ENCODE results near the gene LIPT2. TPM values are rescaled to one million over a fixed set of nuclear protein-coding genes. Genes with fewer than 3 reads are reported as not detected.

Gene LIPT2
- total RNA-seq, 1 experiment from 2014 or later = 8.6 TPM

DNA sequence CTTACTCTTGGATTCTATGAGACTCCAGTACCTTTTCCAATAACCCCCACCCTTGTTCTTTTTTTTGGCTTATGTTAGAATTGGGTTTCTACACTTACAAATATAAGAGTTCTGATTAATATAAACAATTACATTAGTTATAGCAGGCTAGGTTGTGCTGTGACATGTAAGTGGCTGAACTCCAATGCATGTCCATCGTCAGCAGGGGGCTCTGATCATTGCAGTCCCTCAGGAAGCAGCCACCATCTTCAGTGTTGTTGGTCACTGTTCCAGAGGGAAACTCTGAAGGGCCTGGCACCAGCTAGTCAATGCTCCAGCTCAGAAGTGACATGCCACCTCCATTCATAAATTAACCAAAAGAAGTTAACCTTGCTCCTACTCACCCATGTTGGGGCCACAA lies 5.6 kb downstream of the LIPT2 start:
- DNase-seq (ENCODE audit: low spot score) = no peak
- BruUV-seq (replicated peaks) = no TSS peak
- no peak overlapping the region for H3K27ac ChIP-seq (ENCODE audit: low read depth, low read length, poor library complexity, severe bottlenecking)
- no peaks in the 10 kb centered on the region for H3K27me3 ChIP-seq (replicated peaks; ENCODE audit: insufficient read depth, low read depth, low read length, poor library complexity)
- H3K9me3 ChIP-seq (ENCODE audit: low read depth, low read length, poor library complexity, severe bottlenecking) = no peaks in the 10 kb centered on the region
- TF ChIP-seq, protein P1, sequence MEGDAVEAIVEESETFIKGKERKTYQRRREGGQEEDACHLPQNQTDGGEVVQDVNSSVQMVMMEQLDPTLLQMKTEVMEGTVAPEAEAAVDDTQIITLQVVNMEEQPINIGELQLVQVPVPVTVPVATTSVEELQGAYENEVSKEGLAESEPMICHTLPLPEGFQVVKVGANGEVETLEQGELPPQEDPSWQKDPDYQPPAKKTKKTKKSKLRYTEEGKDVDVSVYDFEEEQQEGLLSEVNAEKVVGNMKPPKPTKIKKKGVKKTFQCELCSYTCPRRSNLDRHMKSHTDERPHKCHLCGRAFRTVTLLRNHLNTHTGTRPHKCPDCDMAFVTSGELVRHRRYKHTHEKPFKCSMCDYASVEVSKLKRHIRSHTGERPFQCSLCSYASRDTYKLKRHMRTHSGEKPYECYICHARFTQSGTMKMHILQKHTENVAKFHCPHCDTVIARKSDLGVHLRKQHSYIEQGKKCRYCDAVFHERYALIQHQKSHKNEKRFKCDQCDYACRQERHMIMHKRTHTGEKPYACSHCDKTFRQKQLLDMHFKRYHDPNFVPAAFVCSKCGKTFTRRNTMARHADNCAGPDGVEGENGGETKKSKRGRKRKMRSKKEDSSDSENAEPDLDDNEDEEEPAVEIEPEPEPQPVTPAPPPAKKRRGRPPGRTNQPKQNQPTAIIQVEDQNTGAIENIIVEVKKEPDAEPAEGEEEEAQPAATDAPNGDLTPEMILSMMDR (conservative IDR thresholded peaks at IDR 0.05; ENCODE audit: low read depth, low read length) = peak; percentile 37; the same call in 1 of the 2 replicates
- TF ChIP-seq EZH2 (IDR thresholded peaks at IDR 0.05; ENCODE audit: borderline replicate concordance, low read depth, low read length, poor library complexity, severe bottlenecking) = no peak
- CTCF ChIA-PET = no interaction called here
- POLR2A ChIA-PET (ENCODE audit: low non-redundant PET) = no interaction called here
- no peak overlapping the region for H3K4me3 ChIP-seq (ENCODE audit: low read depth, low read length, poor library complexity, severe bottlenecking)
- H3K4me1 ChIP-seq (ENCODE audit: insufficient read depth, low read length, poor library complexity, severe bottlenecking) = peaks cover 8% of the 10 kb centered on the region
- intact Hi-C loops (cut with micrococcal nuclease; ENCODE audit: unreplicated experiment) = no loop called here
- H3K36me3 ChIP-seq (ENCODE audit: insufficient read depth, low read length, poor library complexity, severe bottlenecking) = no peaks in the 10 kb centered on the region

GRCh38 chr11:74485868-74486267 lies 7.7 kb downstream of the LIPT2 start:
- intact Hi-C loops (cut with micrococcal nuclease; ENCODE audit: unreplicated experiment) = no loop called here

GRCh38 chr11:74480688-74481417 lies 12.7 kb downstream of the LIPT2 start:
- ChIA-PET POLR2A (ENCODE audit: low non-redundant PET) (no interaction called here), CTCF (no interaction called here)
- no peaks in the 10 kb centered on the region for H3K4me1 ChIP-seq (ENCODE audit: insufficient read depth, low read length, poor library complexity, severe bottlenecking)

More at GRCh38 chr11:74485868-74486267, 7.7 kb downstream of the LIPT2 start:
- POLR2A ChIA-PET (ENCODE audit: low non-redundant PET) = no interaction called here
- no peaks in the 10 kb centered on the region for H3K9me3 ChIP-seq (ENCODE audit: low read depth, low read length, poor library complexity, severe bottlenecking)
- no peaks in the 10 kb centered on the region for H3K27me3 ChIP-seq (replicated peaks; ENCODE audit: insufficient read depth, low read depth, low read length, poor library complexity)
- CTCF ChIA-PET = no interaction called here
- no peak for TF ChIP-seq EZH2 (IDR thresholded peaks at IDR 0.05; ENCODE audit: borderline replicate concordance, low read depth, low read length, poor library complexity, severe bottlenecking)
- no peaks in the 10 kb centered on the region for H3K36me3 ChIP-seq (ENCODE audit: insufficient read depth, low read length, poor library complexity, severe bottlenecking)
- no peak overlapping the region for H3K4me3 ChIP-seq (ENCODE audit: low read depth, low read length, poor library complexity, severe bottlenecking)
- BruUV-seq (replicated peaks) = no TSS peak
- H3K27ac ChIP-seq (ENCODE audit: low read depth, low read length, poor library complexity, severe bottlenecking) = no peak overlapping the region
- H3K4me1 ChIP-seq (ENCODE audit: insufficient read depth, low read length, poor library complexity, severe bottlenecking) = no peaks in the 10 kb centered on the region
- no peak for DNase-seq (ENCODE audit: low spot score)

DNA sequence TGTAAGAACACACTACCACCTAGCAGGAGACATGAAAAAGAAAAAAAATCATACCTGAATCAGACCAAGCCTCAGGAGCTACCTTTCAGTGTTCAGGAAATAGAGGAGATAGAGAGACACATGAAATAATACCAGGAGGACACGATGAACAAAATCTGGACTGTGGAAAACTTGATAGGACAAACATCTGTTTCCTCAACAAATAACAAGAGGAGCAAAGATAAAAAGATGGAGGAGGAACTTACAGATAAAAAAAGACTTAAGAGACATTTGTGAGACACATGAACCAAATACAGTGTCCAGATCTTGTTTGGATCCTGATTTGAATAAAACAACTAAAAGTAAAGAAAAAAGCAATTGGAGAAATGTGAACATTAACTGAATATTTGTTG lies 13.8 kb downstream of the LIPT2 start:
- intact Hi-C loops (cut with micrococcal nuclease; ENCODE audit: unreplicated experiment) = no loop called here
- H3K4me3 ChIP-seq (ENCODE audit: low read depth, low read length, poor library complexity, severe bottlenecking) = no peak overlapping the region
- H3K27me3 ChIP-seq (replicated peaks; ENCODE audit: insufficient read depth, low read depth, low read length, poor library complexity) = no peaks in the 10 kb centered on the region
- no peak overlapping the region for H3K27ac ChIP-seq (ENCODE audit: low read depth, low read length, poor library complexity, severe bottlenecking)
- no TSS peak for BruUV-seq (replicated peaks)
- CTCF ChIA-PET = no interaction called here
- no peaks in the 10 kb centered on the region for H3K9me3 ChIP-seq (ENCODE audit: low read depth, low read length, poor library complexity, severe bottlenecking)
- TF ChIP-seq EZH2 (IDR thresholded peaks at IDR 0.05; ENCODE audit: borderline replicate concordance, low read depth, low read length, poor library complexity, severe bottlenecking) = no peak
- TF ChIP-seq, protein P1 (conservative IDR thresholded peaks at IDR 0.05; ENCODE audit: low read depth, low read length) = no peak
- H3K4me1 ChIP-seq (ENCODE audit: insufficient read depth, low read length, poor library complexity, severe bottlenecking) = no peaks in the 10 kb centered on the region
- H3K36me3 ChIP-seq (ENCODE audit: insufficient read depth, low read length, poor library complexity, severe bottlenecking) = no peaks in the 10 kb centered on the region
- POLR2A ChIA-PET (ENCODE audit: low non-redundant PET) = no interaction called here
- no peak for DNase-seq (ENCODE audit: low spot score)

More at GRCh38 chr11:74480688-74481417, 12.7 kb downstream of the LIPT2 start:
- TF ChIP-seq EZH2 (IDR thresholded peaks at IDR 0.05; ENCODE audit: borderline replicate concordance, low read depth, low read length, poor library complexity, severe bottlenecking) = no peak
- Histone ChIP-seq H3K4me3 (ENCODE audit: low read depth, low read length, poor library complexity, severe bottlenecking) (no peak overlapping the region), H3K27me3 (replicated peaks; ENCODE audit: insufficient read depth, low read depth, low read length, poor library complexity) (no peaks in the 10 kb centered on the region), H3K9me3 (ENCODE audit: low read depth, low read length, poor library complexity, severe bottlenecking) (no peaks in the 10 kb centered on the region), H3K36me3 (ENCODE audit: insufficient read depth, low read length, poor library complexity, severe bottlenecking) (no peaks in the 10 kb centered on the region), H3K27ac (ENCODE audit: low read depth, low read length, poor library complexity, severe bottlenecking) (no peak overlapping the region)
- no peak for DNase-seq (ENCODE audit: low spot score)
- intact Hi-C loops (cut with micrococcal nuclease; ENCODE audit: unreplicated experiment) = no loop called here
- no TSS peak for BruUV-seq (replicated peaks)
